GM21619 (cell line): ENCODE data around the gene PI4K2A.

ENCODE experiments used
- ATAC-seq: cut with Tn5 transposase; IDR thresholded peaks from one replicate; pipeline ENCODE4 v1.9.1; 2021; ENCODE audit not compliant: unreplicated experiment

PI4K2A gene

DNA sequence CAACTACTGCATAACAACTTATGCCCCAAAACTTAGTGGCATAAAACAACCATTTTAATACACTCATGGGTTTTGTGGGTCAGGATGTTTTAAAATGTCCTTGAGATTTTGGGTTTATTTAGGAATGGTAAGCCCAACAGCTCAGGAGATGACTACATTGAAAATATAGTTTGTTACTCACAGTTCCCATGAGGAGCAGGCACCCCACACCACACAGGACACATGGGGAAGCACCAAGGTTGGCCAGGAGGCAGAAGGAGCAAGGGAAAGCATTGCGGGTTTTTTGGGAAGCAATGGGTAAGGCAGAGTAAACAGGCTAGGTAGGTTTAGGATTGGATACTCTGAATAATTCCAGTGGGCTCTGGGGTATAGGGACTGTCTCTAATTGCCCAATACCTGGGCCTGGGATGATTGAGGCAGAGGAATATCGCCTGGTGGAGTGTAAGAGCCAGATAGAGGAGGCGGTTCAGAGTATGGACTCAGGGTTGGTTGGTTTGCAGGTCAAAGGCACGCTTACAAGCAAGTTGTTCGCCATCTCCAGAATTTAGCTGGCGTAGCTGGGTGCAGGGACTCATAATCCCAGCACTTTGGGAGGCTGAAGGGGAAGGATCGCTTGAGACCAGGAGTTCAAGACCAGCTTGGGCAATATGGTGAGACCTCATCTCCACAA, 63.1 kb downstream of the PI4K2A start:
- ATAC-seq: no peak

DNA sequence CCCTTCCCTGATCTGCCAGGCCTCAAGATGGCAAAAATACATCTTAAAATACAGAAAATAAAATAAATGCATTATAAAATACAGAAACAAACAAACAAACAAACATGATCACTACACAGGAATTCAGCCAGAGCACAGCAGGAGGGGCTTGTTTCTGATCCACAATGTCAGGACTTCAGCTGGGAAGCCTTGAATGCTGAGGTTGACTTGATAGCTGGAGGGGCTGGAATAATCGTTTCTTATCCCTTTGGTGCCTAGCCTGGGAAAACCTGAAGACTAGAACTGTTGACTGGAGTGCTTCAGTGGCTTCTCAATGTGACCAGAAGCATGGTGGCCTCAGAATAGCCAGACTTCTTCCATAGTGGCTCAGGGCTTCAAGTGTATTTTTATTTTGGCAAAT, 63.9 kb downstream of the PI4K2A start:
- no peak for ATAC-seq

DNA sequence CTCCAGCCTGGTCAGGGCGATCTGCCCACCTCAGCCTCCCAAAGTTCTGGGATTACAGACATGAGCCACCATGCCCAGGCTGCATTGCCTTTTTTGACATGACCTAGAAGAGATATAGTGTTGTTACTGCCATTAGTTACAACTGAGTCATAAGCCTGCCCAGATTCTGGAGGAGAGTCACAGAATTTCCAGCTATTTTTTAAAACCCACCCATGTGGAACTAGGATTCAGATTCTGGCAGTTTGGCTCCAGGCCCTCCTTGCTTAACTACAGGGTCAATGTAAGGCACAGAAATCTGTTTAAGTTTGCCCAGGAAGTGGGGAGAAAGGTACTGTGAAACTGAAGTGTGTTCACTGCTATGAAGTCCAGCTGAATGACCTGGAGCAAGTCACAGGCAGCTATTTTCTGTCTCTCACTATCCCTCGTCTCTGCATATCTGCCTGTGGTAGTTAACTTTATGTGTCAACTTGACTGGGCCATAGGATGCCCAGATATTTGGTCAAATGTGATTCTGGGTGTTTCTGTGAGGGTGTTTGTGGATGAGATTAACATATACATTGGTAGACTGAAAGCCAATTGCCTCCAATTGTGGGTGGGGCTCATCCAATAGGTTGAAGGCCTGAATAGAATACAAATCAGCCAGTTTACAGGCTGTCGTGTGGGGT, 64.7 kb downstream of the PI4K2A start:
- no peak for ATAC-seq

DNA sequence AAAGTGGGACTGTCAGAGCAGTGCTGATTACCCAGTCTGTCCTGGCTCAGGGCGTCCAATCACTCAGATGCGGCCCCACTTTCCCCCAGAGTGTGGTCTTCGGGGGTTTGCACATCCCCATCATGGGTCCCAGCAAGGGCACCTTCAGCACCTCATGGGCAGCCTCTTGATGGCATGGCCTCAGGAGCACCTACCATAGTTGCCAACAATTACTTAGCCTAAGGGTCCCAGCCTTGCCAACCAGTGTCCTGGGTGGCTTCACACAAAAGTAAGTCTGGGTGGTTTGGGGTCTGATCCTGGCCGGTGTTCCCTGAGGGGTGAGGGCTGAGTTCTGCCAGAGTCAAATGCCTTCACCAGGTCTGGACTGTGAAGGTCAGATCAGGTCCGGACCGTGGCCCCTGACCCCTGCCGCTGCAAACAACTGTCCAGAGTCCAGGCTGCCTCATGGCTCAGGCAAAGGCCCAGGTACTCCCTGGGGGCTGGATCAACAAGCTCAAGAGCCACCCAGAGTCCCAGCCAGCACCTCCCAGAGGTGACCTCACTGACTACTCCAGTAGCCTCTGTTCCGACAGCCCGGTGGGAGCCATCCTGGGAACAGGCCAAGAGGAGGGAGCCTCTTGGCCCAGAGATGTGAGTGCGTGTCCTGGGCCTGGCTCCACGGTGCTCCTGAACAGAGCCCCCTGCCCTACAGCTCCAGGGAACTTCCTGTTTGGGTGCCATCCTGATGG, 66.8 kb downstream of the PI4K2A start:
- no peak for ATAC-seq

DNA sequence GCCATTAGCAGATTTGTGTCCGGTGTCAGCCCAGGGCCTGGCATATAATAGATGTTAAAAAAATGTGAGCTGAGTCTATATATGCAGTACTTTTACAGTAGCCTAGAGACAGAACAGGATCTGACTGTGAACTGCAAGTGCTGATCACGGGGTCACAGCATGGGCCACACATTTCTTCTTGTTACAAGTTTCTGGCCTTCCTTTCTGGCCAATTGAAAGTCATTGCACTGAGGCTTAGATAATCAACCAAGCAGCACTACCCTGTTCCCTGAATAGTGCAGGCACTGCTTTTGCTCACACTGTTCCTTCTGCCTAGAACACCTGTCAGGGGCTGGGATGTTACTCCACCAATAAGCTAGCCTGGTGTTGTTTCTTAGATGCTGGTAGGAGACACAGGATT, 67.7 kb downstream of the PI4K2A start:
- ATAC-seq: no peak

DNA sequence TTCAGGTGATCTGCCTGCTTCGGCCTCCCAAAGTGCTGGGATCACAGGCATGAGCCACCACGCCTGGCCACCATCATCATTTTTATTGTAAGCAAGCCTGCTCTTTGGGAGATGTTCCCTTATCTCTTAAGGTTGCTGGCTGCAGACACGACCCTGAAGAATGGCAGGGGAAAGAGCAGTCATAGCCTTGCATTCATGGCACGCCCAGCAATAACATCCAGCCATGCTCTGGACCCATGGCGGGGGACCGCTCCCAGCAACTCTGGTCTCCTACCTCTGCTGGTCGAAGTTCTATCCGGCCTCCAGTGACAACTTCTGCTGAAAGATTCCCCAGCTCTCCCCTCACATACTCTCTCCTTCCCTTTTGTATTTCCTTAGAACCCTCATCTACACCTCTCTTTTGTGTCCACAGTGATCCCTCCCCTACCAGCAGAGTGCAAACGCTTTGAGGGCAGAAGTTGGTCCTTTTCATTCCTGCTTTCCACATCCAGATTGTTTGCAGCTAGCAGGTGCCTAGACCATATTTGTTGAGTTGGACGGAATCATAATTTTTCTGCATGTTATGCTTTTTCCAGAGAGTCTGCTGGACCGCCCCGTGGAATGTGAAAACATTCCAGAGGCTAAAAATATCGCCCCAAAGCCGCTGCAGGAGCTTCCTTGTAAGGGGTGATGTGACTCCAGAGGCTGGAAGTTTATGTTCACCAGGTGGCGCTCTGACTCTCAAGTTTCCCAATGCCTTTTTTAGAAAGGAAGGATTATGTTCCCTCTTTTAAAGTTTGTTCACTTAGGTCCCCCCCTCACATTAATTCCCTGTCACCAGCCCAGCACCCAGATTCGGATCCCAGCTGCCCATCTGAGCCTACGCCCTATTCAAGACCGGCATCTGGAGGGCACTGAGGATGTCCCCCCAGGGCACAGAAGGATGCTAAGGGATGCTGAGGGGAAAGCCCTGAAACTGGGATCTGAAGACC, 68.8 kb downstream of the PI4K2A start:
- ATAC-seq: no peak

DNA sequence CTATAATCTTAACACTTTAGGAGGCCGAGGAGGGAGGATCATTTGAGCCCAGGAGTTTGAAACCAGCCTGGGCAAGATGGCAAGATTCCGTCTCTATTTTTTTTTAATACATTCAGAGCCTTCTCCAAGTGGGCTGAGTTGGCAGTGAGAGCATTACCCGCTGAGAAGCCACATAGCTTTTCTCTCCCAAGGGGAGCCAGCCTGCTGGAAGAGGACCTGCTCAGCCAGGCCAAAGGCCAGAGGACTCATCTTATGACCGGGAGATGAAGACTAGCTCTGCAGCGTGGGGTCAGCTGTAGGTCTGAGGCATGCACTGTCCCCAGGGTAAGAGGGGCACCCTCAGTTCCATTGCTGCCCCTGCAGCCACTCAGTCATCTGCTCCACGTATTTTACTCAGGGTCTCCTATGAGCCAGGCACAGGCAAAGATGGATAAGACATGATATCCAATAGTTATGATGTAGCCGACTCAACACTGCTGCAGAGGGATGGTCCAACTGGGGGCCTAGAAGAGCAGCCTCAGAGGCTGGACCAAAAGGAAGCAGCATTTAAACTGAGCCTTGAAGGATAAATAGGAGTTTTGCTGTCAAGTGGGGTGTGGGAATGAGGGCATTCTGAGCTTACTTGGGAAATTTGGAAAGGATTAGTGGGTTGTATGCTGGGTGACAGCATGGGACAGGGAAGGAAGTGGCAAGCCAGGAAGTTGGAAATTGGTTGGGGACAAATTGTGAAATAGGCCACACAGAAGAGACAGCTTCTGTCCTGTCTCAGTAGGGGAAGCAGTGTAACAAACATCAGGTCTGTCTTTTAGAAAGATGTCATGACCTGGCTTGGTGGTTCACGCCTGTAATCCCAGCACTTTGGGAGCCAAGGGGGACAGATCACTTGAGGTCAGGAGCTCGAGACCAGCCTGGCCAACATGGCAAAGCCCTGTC, 71.4 kb downstream of the PI4K2A start:
- ATAC-seq: no peak

DNA sequence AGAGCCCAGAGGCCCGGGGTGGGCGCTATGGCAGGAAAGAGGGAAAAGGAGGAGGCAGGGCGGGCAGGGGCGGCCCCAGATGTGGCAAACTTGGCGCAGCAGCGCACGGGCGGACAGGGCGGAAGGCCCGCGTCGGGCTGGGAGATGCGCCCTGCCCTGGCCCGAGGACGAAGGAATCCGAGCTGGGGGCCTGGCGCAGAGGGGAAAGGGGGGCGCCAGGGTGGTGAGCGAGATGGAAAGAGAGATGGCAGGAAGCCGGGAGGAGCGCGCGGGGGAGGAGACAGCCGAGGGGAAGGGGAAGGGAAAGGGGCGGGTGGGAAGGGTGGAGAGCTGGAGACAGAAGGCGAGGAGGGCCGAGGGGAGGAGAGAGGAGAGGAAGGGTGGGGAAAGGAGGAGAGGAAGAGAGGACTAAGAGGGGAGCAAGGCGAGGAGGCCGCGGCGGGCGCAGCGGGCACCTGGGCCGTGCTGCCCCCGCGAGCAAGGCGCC, 72.9 kb downstream of the PI4K2A start, which contains the start of gene MARVELD1:
Gene MARVELD1 (plus strand): TSS at position 392 of the 487 bp plus-strand sequence. CDS start 147 bp downstream, outside the sequence.
- ATAC-seq: no peak

DNA sequence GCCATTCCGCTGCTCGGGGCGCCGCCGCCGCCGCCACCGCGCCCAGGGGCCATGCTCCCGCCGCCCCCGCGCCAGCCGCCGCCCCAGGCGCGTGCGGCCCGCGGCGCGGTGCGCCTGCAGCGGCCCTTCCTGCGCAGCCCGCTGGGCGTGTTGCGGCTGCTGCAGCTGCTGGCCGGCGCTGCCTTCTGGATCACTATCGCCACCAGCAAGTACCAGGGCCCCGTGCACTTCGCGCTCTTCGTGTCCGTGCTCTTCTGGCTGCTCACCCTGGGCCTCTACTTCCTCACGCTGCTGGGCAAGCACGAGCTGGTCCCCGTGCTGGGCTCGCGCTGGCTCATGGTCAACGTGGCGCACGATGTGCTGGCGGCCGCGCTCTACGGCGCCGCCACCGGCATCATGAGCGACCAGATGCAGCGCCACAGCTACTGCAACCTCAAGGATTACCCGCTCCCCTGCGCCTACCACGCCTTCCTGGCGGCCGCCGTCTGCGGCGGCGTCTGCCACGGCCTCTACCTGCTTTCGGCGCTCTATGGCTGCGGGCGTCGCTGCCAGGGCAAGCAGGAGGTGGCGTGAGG, 73.4 kb downstream of the PI4K2A start:
- peak; percentile 70 for ATAC-seq

DNA sequence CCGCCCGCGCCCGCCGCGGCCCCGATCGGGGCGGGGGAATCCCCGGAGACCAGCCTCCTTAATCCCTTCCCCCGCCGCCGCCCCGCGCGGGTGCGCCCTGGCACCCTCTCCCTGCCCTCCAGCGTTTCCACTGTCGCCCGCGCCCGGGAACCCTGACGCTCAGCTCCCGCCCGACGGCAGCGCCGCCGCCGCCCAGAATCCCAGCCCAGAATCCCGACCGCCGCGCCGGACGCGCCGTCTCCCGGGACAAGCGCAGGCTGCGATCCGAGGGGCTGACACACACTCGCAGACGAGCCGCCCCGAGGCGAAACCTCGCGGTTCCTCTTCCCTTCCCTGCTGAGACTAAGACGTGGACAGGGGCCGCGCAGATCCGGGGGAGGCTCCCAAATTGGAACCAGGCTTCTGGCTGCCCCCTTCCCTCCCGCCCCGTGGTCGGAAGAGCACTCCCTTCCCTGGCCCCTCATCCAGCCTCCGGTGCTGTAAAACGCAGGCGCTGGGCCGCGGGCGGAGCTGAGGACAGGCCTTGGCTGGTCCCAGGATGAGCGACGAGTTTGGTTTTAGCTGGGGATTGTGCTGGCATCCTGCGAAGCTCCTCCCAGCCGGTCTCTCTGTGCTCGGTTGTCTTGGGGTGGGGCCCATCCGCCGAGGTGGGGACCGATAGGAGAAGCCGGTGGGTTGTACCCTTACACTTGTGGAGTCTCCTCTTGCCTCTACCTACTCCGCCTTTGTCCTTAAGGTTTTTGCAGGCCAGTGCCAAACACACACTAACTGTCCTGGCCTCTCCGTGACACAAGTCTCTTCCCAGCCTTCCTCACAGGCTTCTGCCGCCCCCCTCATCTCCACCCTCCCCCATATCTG, 74.2 kb downstream of the PI4K2A start:
- ATAC-seq: peak; percentile 35

DNA sequence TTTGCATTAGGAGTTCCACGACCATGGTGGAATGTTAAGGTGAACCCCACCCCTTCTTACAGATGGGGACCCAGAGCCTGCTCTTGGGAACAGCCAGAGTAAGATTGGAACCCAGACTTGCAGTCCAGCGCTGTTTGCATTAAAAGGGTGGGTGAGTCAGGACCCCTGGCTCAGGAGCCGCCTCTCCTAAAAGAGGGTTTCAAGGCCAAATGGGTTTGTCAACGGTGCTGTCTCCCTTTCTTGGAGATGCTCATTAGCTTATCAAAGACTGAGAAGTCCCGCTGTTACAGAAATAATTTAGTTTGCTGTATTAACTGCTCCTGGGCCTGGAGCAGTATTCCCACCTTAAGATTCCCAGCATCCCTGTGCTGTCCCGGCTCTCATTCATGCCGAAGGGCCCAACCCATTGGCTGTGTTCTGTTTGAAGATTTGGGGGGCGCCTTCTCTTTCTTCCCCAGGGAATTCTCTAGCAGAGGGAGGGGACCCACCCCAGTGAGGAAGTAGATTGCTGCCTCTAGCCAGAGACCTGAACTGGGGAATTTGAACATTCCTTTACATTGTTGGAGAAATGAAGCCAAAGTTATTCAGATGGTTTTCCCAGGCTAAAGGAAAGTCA, 74.9 kb downstream of the PI4K2A start:
- ATAC-seq: no peak

DNA sequence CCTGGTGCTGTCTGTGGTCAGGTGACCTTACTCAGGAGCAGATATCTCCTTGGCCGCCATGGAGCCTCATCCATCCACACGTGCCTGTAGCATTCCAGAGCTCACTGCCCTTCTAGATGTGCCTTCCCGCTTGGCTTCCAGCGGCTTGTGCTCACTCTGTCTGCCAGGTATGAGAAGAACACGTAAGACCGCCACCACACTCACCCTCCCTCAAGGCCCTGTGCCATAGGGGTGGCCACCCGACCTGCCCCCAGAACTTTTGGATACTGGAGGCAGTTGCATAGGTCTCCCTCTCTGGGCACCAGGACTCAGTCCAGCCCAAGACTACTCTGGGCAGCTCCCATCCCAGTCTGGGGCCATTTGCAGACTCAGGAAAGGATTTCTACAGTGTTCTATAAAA, 77.2 kb downstream of the PI4K2A start:
- ATAC-seq: no peak

DNA sequence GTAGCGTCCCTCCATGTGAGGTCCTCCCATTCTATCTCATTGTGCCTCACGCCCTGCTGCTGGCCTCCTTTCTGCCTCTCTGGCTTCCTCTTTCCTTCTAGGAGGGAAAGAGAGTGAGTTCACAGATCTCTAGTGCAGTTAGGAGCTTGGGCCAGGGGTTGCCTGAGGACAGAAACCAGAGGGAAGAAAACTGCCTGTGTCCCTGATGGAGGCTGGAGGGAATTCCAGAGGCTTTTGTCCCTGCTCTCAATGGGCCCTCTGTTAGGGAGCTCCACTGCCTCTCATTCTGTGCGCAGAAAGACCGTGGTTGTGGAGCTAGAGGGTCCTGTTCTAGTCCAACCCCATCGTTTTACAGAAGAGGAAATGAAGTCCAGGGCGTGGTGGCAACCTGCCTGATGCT, 77.7 kb downstream of the PI4K2A start:
- no peak for ATAC-seq

DNA sequence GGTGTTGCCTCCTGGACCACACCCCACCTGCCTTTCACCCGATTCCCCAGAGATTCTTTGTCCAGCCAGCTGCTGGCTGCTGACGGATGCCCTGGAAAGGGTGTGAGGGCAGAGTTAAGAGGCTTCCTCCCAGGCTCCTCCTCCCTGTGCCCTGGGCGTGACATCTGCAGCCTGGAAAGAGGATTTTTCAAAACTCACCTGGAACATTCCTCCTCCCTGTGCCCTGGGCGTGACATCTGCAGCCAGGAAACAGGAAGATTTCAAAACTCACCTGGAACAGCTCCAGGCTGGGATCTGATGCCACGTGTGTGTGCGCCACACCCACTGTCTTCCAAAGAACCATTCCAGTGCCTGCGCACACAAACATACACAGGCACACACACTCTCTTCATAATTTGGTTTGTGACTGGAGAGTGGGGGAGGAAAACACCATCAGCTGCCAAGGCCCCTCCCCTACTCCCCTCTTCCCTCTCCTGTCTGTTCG, 78.2 kb downstream of the PI4K2A start:
- no peak for ATAC-seq

DNA sequence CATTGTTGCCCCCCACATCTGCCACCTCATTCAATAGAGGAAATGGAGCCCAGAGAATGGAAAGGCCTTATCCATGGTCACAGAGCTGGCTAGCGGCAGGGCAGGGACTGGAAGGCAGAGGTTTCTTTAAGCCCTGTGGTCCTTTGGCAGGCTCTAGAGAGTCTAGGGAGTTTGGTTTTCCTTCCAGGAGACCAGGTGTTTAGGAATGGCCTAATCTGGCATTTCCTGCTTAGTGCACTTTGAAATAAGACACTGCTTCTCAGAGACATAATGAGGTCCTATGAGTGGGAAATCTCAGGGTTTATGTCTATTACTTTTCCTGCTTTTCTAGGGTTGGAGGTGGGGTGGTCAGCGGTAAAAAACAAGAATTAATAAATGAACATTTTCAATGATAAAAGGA, 79.1 kb downstream of the PI4K2A start:
- ATAC-seq: no peak

DNA sequence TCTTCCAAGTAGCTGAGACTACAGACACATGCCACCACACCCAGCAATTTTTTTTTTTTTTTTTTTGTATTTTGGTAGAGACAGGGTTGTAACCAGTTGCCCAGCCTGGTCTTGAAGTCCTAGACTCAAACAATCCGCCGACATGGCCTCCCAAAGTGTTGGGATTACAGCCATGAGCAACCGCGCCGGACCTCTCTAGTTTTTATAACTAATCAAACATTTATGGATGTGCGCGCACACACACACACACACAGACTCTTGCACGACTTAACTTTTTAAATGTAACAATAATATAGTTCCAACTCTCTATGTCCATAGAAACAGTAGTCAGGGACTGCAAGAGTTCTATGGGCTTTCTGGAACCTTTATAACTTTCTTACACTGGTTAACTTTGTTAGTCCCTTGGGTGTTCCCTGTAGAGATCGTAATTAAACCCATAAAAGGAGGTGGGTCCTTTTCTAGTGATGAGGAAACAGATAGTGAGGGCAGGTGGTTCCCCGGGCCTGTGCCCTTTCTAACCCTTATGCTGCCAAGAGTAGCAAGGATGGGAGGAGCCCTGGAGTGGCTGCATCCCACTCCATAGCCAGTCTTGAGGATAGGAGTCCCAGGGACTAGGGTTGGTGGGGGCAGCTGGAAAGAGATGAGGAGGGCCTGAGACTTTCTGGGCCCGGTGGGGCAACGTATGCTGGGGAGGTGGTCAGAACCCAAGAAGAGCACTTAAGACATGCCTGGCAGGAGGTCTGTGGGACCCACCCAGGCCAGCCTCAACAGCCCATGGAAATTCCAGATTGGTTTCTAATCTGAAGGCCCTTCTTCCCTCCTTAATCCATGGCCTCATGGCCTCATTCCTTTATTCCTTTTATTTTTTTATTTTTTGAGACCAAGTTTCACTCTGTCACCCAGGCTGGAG, 81.7 kb downstream of the PI4K2A start:
- no peak for ATAC-seq

DNA sequence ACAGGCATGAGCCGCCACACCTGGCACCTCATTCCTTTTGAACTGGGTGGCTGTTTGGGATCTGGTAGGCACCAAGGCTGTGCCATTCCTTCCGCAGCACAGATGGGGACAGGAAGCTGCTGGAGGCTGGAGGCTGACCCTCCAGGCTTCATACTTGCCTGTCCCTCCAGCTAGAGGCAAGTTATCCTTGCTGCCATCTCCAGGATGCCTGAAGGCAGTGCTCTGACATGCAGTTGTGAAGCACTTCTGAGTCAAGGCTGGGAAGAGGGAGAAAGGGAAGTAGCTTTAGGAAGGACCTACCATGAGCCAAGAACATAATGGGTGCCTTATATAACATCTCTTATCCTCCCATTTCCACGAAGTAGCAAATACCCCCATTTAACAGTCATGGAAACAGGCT, 82.5 kb downstream of the PI4K2A start:
- ATAC-seq: no peak
